ENCODE measurements around the gene TAS2R5. TPM values are rescaled to one million over a fixed set of nuclear protein-coding genes. Genes with fewer than 3 reads are reported as not detected.
A peak's percentile ranks its signal among the peaks of the same experiment; 100 is the strongest.
"Not testable (repeated sequence)": the region's sequence is repeated elsewhere in the genome, so short reads cannot be mapped to it uniquely, and the experiment has no call there.

The TAS2R5 gene
- total RNA-seq, 1 donor from 2014 or later, result 0.46 TPM

DNA sequence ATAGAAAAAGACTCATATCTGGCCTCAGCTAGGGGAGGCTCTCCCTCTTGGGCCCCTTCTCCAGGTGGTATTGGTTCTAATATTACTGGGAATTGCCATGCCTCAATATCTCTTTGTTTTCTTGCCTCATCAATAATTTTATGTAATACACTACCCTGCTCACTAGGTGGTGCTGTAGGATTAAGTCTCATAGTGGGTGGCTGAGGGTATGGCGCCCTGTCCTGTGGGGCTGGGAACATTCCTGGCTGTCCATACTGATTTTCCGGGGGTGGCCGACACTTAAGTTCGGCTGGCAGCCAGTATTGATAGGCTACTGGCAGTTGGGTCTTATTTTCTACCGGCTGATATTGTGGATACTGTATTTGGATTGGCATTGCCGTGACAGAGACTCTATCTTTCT lies 35.1 kb upstream of the TAS2R5 start:
- no peak overlapping the region for H3K4me3 ChIP-seq (ENCODE audit: low read depth, low read length)
- DNase-seq (ENCODE audit: low read depth), result no peak
- H3K36me3 ChIP-seq (ENCODE audit: control insufficient read depth, insufficient read depth, low read length), result peaks cover 2% of the 10 kb centered on the region
- TF ChIP-seq, protein P1, sequence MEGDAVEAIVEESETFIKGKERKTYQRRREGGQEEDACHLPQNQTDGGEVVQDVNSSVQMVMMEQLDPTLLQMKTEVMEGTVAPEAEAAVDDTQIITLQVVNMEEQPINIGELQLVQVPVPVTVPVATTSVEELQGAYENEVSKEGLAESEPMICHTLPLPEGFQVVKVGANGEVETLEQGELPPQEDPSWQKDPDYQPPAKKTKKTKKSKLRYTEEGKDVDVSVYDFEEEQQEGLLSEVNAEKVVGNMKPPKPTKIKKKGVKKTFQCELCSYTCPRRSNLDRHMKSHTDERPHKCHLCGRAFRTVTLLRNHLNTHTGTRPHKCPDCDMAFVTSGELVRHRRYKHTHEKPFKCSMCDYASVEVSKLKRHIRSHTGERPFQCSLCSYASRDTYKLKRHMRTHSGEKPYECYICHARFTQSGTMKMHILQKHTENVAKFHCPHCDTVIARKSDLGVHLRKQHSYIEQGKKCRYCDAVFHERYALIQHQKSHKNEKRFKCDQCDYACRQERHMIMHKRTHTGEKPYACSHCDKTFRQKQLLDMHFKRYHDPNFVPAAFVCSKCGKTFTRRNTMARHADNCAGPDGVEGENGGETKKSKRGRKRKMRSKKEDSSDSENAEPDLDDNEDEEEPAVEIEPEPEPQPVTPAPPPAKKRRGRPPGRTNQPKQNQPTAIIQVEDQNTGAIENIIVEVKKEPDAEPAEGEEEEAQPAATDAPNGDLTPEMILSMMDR (IDR thresholded peaks at IDR 0.05; ENCODE audit: insufficient read depth, low read length, poor library complexity, severe bottlenecking), result peak; percentile 34
- H3K27me3 ChIP-seq (ENCODE audit: control insufficient read depth, insufficient read depth, low read length), result no peaks in the 10 kb centered on the region

DNA sequence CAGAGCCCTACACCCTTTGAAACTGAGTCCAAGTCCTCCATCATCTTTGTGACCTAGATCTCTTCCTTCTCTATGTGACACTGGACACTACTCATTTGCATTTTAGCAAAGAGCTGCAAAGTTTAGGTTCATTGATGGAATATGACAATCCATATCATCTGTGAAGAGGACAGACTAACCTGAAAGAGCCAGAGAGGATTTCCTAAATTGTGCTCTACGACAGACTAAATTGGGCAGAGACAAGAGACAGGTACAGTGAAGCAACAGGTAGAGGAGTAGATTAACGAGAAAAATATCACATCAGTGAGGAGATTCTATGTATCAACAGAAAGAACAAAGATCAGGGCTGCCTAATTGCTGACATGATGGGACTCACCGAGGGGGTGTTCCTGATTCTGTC lies 26.2 kb upstream of the TAS2R5 start, which contains the start of gene TAS2R3:
TSS of gene TAS2R3 (plus strand) at position 301 of the 400 bp plus-strand sequence. CDS start at position 363, 62 bp downstream.
- Histone ChIP-seq H3K36me3 (ENCODE audit: control insufficient read depth, insufficient read depth, low read length) (no peaks in the 10 kb centered on the region), H3K4me3 (ENCODE audit: low read depth, low read length) (no peak within 1 kb of the TSS), H3K27me3 (ENCODE audit: control insufficient read depth, insufficient read depth, low read length) (no peaks in the 10 kb centered on the region)
- no peak for DNase-seq (ENCODE audit: low read depth)
- TF ChIP-seq, protein P1 (IDR thresholded peaks at IDR 0.05; ENCODE audit: insufficient read depth, low read length, poor library complexity, severe bottlenecking), result no peak

DNA sequence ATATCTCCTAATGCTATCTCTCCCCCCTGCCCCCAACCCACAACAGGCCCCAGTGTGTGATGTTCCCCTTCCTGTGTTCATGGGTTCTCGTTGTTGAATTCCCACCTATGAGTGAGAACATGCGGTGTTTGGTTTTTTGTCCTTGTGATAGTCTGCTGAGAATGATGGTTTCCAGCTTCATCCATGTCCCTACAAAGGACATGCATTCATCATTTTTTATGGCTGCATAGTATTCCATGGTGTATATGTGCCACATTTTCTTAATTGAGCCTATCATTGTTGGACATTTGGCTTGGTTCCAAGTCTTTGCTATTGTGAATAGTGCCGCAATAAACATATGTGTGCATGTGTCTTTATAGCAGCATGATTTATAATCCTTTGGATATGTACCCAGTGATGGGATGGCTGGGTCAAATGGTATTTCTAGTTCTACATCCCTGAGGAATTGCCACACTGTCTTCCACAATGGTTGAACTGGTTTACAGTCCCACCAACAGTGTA lies 19.9 kb upstream of the TAS2R5 start:
- DNase-seq (ENCODE audit: low read depth); H3K27me3 ChIP-seq (ENCODE audit: control insufficient read depth, insufficient read depth, low read length); H3K36me3 ChIP-seq (ENCODE audit: control insufficient read depth, insufficient read depth, low read length); H3K4me3 ChIP-seq (ENCODE audit: low read depth, low read length): not testable (repeated sequence)

DNA sequence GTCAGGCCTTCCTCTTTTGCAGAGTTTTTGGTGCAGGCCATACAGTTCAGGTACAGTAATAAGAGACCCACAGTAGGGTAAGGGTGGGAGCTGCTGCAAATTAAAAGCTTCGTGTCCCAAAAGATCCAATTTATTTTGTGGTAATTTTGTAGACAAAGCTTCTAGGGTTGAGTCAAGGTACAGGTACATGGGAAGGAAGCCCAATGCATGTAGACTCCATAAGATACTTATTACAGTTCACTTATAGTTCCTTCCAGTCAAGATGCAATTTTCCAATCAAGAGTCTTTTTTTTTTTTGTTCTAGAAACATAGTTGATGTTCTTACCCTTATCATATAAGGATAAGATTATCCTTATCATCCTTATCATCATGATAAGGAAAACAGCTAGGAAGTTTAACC lies 13.6 kb upstream of the TAS2R5 start, which contains the start of gene TAS2R4:
TSS of gene TAS2R4 (plus strand) at position 301 of the 400 bp plus-strand sequence. CDS start 1,815 bp downstream, outside the sequence.
- no peak for DNase-seq (ENCODE audit: low read depth)
- TF ChIP-seq, protein P1 (IDR thresholded peaks at IDR 0.05; ENCODE audit: insufficient read depth, low read length, poor library complexity, severe bottlenecking), result no peak
- Histone ChIP-seq H3K36me3 (ENCODE audit: control insufficient read depth, insufficient read depth, low read length) (no peaks in the 10 kb centered on the region), H3K27me3 (ENCODE audit: control insufficient read depth, insufficient read depth, low read length) (no peaks in the 10 kb centered on the region), H3K4me3 (ENCODE audit: low read depth, low read length) (no peak within 1 kb of the TSS)

DNA sequence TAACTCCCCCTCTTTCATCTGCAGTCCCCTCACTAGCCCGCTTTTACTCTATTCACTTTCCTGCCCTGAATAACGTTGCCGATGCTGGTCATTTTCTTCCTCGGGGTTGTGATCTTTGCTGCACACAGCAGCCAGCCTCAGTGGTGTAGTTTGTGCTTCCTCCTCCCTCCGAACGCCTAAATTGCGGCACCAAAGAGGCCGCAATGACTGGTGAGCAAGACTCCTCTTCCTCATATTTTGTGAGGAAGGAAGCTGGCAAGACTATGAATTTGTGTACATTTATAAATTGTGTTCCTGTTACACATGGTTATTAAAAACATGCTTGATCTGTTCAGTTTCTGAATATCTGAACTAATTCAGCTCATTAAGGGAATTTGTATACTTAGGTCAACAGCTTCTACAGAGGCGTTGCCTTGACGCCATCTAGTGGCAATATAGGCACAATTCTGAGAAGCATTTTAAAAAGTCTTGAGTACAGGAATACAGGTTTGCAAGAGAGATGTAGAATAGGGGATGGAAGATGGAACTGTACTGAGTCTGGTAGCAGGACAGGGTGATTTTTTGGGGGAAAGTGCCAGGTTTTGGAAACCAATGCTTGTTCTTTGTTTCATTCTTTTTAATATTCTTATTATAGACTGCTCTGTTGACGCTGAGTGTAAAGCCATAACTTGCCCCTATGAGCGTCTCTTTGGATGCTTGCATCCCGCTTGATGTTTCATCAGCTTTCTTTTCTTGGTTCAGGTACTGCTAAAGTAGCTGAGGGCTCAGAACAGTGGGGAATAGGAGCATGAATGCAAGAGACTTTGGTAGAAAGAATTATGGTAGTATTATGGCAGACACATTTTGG lies 4.1 kb upstream of the TAS2R5 start:
- H3K27me3 ChIP-seq (ENCODE audit: control insufficient read depth, insufficient read depth, low read length), result no peaks in the 10 kb centered on the region
- no peak for DNase-seq (ENCODE audit: low read depth)
- TF ChIP-seq, protein P1 (IDR thresholded peaks at IDR 0.05; ENCODE audit: insufficient read depth, low read length, poor library complexity, severe bottlenecking), result peak; percentile 78

DNA sequence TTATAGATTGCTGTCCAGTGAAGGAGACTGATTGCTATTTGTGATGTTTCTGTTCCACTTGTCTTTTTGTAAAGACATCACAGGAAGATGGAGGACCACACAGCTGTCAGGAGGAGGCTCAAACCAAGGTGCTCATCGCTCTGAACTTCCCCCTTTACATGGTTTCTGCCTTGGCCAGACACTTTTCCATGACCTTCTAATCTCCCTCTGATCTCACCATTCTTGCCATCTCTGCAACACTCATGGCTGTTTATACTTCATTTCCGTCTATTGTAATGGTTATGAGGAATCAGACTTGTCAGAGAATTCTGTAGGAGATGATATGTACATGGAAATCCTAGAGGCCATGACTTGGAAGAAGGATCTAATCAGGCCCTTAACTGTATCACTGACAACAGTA lies 1.7 kb upstream of the TAS2R5 start:
- Histone ChIP-seq H3K27me3 (ENCODE audit: control insufficient read depth, insufficient read depth, low read length) (no peaks in the 10 kb centered on the region), H3K36me3 (ENCODE audit: control insufficient read depth, insufficient read depth, low read length) (no peaks in the 10 kb centered on the region), H3K4me3 (ENCODE audit: low read depth, low read length) (no peak overlapping the region)
- no peak for DNase-seq (ENCODE audit: low read depth)
- TF ChIP-seq, protein P1 (IDR thresholded peaks at IDR 0.05; ENCODE audit: insufficient read depth, low read length, poor library complexity, severe bottlenecking), result no peak

More for the DNA sequence above, 4.1 kb upstream of the TAS2R5 start:
- Histone ChIP-seq H3K4me3 (ENCODE audit: low read depth, low read length) (no peak overlapping the region), H3K36me3 (ENCODE audit: control insufficient read depth, insufficient read depth, low read length) (no peaks in the 10 kb centered on the region)
